IPS-NIHi7 (cell line): ENCODE results near the gene C19orf33.

Source experiments
- DNase-seq: peaks from one replicate; pipeline ENCODE4 v3.0.0; 2012; ENCODE audit warnings: mixed read lengths; ENCODE audit errors: extremely low spot score

Gene C19orf33

DNA sequence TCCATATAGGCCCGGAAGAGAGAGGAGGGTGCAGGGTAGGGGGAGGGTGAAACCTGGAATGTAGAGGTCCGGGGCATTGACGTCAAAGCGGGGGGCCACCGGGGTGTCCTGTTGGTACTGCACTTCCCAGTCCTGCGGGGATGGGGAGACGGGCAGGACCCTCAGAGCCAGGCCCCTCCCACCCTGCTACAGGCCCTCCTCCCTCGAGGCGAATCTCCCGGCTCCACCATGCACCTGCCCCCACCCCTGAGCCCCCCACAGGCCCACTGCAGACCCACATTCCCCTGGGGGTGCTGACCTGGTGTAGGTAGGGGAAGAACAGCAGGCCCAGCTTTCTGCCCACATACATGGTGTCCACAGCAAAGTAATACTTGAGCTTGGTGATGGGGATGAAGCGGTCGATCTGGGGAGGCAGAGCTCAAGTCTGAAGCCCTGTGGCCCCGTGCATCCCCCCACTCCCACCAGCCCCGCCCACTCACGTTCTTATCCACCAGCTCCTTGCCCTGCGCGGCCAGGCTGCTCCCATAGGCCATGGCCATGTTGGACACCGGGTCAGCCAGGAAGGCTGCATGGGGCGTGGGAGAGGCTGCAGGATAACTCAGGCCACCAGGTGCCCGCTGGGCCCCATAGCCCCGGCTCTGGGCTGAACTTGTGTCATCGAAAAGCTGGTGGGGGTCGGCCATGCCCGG is 5.0 kb downstream of the C19orf33 start:
- DNase-seq: no peak

- no peak for DNase-seq
Measured at GRCh38 chr19:38309615-38310278, 5.7 kb downstream of the C19orf33 start.

DNA sequence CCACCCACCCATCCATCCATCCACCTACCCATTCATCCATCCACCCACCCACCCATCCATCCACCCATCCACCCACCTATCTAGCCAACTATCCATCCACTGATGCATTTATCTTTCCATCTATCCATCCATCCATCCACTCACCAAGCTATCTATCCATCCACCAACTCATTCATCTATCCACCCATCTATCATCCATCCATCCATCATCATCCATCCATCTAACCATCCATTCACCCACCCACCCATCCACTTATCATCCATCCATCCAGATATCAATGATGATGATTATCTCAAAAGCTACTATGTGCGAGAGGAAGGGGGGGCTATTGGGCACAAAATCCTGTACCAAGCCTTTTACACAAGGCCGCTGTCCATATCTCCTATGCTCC is 6.2 kb downstream of the C19orf33 start:
- DNase-seq: no peak

- no peak for DNase-seq
Measured at GRCh38 chr19:38310986-38311385, 6.9 kb downstream of the C19orf33 start.

GRCh38 chr19:38315657-38316476 is 11.8 kb downstream of the C19orf33 start, which contains the start of gene YIF1B:
TSS of gene YIF1B (minus strand) at chr19:38315947. CDS start at chr19:38315917, 30 bp downstream.
- peak; percentile 99 for DNase-seq

- no peak for DNase-seq
Measured at GRCh38 chr19:38316477-38317067, 12.5 kb downstream of the C19orf33 start.

GRCh38 chr19:38317104-38317612 is 13.1 kb downstream of the C19orf33 start:
- no peak for DNase-seq

DNA sequence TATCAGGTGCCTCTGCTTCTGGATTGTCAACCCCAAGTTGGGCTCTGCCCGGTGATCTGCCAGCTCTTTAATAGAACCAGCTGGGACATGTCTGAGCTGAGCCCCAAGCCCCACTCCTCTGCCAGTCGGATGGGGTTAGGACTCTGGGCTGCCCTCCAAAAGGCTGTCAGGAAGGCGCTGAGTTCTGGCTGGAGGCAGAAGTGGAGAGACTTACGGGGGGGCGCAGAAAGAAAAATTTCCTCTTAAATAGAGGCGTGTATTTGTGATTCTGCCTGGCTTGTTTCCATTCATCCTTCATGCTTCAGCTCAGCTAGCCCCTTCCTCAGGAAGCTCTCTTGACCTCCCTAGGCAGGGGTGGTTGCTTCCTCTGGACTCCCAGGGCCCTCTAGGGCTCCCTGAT is 14.6 kb downstream of the C19orf33 start:
- no peak for DNase-seq

DNA sequence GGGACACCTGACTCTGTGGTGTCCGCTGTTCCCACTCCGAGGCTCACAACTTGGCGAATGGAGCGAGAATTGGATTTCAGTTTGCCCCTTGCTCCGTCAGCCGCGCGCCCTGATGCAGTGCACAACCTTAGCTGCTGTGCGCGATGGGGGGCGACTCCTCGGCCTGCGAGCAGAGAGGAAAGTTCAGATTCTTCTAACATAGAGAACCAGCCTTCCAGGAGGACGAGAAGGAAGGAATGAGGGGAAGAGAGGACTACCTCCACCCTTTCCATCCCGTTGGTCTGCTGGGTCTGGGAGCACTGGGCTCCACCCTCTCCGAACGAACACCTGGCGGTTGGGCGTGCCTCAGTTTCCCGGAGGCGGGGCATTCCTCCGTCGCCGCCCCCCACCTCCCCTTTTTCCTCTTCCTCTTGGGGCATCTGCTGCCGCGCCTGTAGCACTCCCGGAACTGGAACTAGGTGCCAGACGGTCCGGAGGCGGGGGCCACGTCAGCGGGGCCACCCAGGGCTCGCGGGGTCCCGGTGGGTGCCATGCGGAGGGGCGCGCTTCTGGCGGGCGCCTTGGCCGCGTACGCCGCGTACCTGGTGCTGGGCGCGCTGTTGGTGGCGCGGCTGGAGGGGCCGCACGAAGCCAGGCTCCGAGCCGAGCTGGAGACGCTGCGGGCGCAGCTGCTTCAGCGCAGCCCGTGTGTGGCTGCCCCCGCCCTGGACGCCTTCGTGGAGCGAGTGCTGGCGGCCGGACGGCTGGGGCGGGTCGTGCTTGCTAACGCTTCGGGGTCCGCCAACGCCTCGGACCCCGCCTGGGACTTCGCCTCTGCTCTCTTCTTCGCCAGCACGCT is 15.6 kb downstream of the C19orf33 start, which contains the start of gene KCNK6:
KCNK6 (plus strand) TSS at position 425 of the 838 bp plus-strand sequence; CDS start at position 531, 106 bp downstream.
- peak; percentile 43 for DNase-seq

- no peak for DNase-seq
Measured at GRCh38 chr19:38320969-38321339, 16.9 kb downstream of the C19orf33 start.

DNA sequence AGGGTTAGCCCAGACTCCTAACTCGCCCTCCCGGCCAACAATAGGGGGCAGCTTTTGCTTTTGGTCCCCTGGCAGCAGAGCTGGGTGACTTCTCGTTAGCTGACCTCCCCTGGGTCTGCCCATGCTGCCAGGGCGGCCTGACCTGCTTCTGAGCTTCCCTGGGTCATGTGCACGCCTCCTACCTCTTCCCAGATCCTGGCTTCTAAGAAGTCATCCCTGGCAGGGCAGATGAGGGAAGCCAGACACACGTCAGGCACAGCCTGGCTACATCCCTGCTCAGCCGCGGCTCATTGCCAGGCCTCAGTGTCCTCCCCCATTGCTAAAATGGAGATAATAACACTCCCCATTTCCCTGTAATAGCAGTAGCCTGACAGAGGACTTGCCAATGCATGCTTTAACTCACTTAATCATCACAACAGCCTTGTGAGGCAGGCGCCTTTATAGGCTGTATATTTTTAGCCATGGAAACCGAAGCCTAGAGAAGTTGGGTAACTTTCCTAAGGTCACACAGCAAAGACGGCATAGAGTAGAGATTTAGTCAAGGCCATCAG is 17.7 kb downstream of the C19orf33 start:
- DNase-seq: no peak

- DNase-seq: no peak
Measured at GRCh38 chr19:38323291-38323690, 19.2 kb downstream of the C19orf33 start.

GRCh38 chr19:38324431-38324830 is 20.4 kb downstream of the C19orf33 start:
- DNase-seq: no peak

DNA sequence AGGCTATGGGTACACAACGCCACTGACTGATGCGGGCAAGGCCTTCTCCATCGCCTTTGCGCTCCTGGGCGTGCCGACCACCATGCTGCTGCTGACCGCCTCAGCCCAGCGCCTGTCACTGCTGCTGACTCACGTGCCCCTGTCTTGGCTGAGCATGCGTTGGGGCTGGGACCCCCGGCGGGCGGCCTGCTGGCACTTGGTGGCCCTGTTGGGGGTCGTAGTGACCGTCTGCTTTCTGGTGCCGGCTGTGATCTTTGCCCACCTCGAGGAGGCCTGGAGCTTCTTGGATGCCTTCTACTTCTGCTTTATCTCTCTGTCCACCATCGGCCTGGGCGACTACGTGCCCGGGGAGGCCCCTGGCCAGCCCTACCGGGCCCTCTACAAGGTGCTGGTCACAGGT is 22.5 kb downstream of the C19orf33 start:
- DNase-seq: no peak

DNA sequence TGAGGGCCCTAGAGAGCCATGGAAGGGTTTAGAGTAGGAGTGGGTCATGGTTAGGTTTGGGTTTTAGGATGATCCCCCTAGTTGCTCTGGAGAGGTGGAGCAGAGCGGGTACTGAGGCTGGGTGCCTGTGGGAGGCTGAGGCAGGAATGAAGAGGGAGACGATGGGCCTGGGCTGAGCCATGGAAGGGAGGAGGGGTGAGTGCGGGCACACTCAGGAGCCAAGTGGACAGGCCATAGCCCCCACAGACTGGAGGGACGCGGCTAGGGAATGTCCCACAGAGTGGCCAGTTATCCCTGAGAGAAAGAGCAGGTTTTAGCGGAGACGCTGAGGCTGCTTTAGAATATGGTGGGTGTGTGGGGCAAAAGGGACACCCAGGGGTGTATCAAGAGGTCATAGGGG is 25.6 kb downstream of the C19orf33 start:
- no peak for DNase-seq

DNA sequence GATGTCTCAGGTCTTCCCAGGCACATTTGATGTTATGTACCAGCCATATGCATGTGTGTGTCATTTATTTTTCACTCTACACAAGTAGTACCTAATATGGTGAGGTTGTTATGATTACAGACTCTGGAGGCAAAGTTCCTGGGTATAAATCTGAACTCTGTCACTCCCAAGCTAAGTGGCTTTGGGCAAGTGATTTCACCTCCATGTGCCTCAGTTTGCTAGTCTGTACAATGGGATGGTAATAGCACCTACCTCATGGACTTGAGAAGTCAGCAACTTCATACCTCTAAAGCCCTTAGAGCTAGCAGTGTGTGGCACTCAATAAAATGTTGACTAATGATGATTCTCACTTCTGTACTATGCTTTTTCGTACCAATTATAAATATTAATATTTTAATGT is 27.7 kb downstream of the C19orf33 start:
- no peak for DNase-seq

- DNase-seq: no peak
Measured at GRCh38 chr19:38333245-38333644, 29.2 kb downstream of the C19orf33 start.

DNA sequence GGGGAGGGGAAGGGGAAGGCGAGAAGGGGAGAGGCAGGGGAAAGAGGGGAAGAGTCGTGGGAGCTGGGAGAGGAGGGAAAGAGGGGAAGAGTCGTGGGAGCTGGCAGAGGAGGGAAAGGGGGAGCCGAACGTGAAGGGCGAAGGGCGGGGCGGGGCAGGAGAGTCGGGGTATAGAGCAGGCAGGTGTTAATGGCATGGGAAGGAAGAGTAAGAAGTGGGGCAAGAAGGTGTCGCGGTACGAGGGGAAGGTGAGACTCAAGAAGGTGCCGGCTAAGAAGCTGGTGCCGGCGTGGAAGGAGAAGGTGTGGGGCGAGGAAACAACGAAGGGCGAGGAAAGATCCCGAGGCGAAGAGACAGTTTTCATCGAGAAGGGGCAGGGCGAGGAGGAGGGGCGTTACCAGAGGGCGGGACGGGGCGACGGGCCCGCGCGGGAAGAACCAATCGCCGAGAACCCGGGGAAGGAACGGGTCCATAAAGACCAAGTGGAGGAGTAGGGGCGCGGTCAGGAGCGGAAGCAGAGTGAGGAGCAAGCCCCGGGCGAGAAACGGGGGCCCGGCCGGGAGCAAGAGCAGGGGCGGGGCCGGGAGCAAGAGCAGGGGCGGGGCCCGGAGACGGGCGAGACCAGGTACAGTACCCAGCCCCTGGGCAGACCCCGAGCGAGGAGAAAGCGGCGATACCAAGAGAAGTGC is 32.0 kb downstream of the C19orf33 start:
- DNase-seq: peak; percentile 93

- peak; percentile 92 for DNase-seq
Measured at GRCh38 chr19:38336638-38337359, 32.7 kb downstream of the C19orf33 start.

DNA sequence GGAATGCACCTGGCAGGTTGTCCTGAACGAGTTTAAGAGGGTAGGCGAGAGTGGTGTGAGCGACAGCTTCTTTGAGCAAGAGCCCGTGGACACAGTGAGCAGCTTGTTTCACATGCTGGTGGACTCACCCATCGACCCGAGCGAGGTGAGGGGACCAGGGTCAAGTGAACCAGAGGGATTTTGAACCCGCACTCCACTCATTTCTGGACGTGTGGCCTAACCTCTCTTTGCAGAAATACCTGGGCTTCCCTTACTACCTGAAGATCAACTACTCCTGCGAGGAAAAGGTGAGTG is 33.3 kb downstream of the C19orf33 start:
- DNase-seq: no peak
